ENCODE results near the gene RAP1GAP2. TPM values are rescaled to one million over a fixed set of nuclear protein-coding genes. Genes with fewer than 3 reads are reported as not detected.

RAP1GAP2 gene
- polyA plus RNA-seq, 1 of the 3 experiments (the other 2 are of a cell fraction), result 22.0 TPM

DNA sequence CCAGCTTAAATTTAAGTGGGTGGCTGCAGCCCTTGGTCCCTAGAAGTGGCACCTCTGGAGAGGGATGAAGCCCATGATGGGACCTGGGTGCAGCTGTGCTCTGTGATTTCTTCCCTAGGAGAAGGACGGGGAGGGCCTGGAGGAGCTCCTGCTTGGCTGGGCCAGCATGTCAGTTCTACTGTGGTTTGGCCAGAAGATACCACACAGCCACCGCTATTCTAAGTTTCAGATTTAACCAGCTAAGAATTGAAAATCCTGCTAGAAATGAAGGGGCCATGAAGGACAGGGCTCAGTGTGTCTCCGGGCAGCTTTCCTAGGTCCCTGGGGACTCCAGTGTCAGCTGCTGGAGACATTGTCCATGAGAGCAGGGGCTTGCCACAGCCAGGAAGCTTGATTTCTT is 9.7 kb downstream of the RAP1GAP2 start:
- Histone ChIP-seq H3K79me2 (ENCODE audit: insufficient read depth) (no peaks in the 10 kb centered on the region), H3K4me1 (ENCODE audit: control insufficient read depth in 1 of 2, insufficient read depth in 2 of 2, low read depth in 1 of 2, low read length in 1 of 2) (no peaks in the 10 kb centered on the region), H3K27ac (ENCODE audit: low read depth in 2 of 2, low read length in 1 of 2) (no peak overlapping the region), H3K9me3 (no peaks in the 10 kb centered on the region), H3K9me2 (no peaks in the 10 kb centered on the region), H4K20me1 (ENCODE audit: insufficient read depth) (no peaks in the 10 kb centered on the region), H3K4me3 (ENCODE audit: low read depth in 2 of 2, low read length in 1 of 2) (no peak overlapping the region), H2AFZ (ENCODE audit: low read depth) (no peak overlapping the region), H3K9ac (no peak overlapping the region), H3K36me3 (replicated peaks in 1 of 2; ENCODE audit: control insufficient read depth in 1 of 2, insufficient read depth in 2 of 2, low read length in 1 of 2) (no peaks in the 10 kb centered on the region), H3K4me2 (no peak overlapping the region), H3K27me3 (ENCODE audit: insufficient read depth) (no peaks in the 10 kb centered on the region; the same call in 1 of the 2 replicates), H3F3A (replicated peaks; ENCODE audit: insufficient read depth) (no peaks in the 10 kb centered on the region)
- ChIA-PET POLR2A (interaction anchor here (1.0 kb wide), 1 partner anchor 10 kb away, joined by 3 read pairs; no protein-coding TSS in a partner anchor), CTCF (interaction anchor here (0.7 to 1.5 kb wide), 3 partner anchors 20 to 41 kb away, joined by 3 to 6 read pairs (median 3); no protein-coding TSS in a partner anchor)
- WGBS (ENCODE audit: low lambda C conversion rate), result 84% methylated on average over 3 of the region's 3 CpGs
- DNase-seq, result no peak
- no peak for TF ChIP-seq RXRA (IDR thresholded peaks at IDR 0.05; ENCODE audit: borderline replicate concordance, low read depth)
- TF ChIP-seq EP300 (IDR thresholded peaks at IDR 0.05; ENCODE audit: borderline replicate concordance in 1 of 2, low read depth in 1 of 2, low read length in 1 of 2), result no peak
- TF ChIP-seq EZH2phosphoT487 (IDR thresholded peaks at IDR 0.05; ENCODE audit: borderline replicate concordance, low read depth), result no peak
- TF ChIP-seq RFX5 (IDR thresholded peaks at IDR 0.05; ENCODE audit: low read length), result no peak
- TF ChIP-seq FOXJ3 (CRISPR knock-in tag; IDR thresholded peaks at IDR 0.05), result no peak
- TF ChIP-seq NFIC (IDR thresholded peaks at IDR 0.05; ENCODE audit: borderline replicate concordance), result no peak
- TF ChIP-seq, protein P1, sequence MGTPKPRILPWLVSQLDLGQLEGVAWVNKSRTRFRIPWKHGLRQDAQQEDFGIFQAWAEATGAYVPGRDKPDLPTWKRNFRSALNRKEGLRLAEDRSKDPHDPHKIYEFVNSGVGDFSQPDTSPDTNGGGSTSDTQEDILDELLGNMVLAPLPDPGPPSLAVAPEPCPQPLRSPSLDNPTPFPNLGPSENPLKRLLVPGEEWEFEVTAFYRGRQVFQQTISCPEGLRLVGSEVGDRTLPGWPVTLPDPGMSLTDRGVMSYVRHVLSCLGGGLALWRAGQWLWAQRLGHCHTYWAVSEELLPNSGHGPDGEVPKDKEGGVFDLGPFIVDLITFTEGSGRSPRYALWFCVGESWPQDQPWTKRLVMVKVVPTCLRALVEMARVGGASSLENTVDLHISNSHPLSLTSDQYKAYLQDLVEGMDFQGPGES (IDR thresholded peaks at IDR 0.05; ENCODE audit: low read depth, low read length), result no peak
- TF ChIP-seq RAD21 (IDR thresholded peaks at IDR 0.05; ENCODE audit: low read length), result no peak
- no peak for TF ChIP-seq TAF1 (IDR thresholded peaks at IDR 0.05; ENCODE audit: borderline replicate concordance, low read depth, low read length)
- no peak for TF ChIP-seq RCOR1 (IDR thresholded peaks at IDR 0.05; ENCODE audit: low read length)
- TF ChIP-seq FOSL2 (IDR thresholded peaks at IDR 0.05; ENCODE audit: borderline replicate concordance, low read depth), result no peak
- TF ChIP-seq FOXM1 (IDR thresholded peaks at IDR 0.05; ENCODE audit: low read depth), result no peak
- TF ChIP-seq POLR2AphosphoS5 (IDR thresholded peaks at IDR 0.05; ENCODE audit: low read depth, low read length), result no peak
- TF ChIP-seq YY1 (IDR thresholded peaks at IDR 0.05; ENCODE audit: low read depth), result no peak

DNA sequence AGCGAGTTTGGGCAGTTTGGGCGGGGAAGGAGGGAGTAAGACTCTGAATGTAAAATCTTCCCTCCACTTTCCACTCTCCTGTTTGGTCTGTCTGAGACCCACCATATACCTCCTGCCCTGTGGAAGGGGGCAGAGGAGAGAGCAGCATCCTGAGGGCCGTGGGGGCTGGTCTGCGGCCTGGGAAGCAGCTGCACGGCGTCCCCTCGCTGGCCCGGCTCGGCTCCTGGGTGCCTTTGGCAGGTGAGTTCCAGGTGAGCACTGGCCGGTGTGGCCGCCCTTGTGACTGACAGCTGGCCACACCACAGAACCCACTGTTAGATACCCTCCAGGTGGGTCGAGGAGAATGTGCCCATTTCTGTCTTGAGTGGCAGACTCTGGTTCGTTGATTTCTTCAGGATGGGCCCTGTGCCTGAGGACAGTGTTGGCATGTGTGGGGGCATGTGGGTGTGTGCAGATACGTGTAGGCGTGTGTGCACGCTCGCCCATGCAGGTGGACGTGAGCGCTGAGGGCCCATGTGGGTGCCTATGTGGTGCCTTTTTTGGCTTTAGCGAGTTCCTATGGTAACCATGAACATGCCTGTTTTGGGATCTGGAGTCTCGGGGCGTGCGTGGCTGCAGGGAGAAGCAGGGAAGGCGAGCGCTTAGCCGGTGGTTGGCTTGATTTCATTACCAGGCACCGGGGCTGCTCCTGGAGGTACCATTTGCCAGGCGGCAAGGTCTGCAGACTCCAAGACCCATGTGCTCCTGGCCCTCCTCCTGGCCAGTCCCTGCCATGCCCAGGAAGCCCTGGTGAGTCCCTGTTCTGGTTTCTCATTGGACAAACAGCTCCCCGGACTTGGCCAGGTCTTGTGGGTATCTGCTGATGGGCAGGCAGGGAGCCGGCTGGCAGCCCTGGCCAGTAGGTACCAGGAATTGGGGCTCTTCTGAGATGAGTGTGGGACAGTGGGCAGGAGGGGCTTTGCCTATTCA is 12.4 kb downstream of the RAP1GAP2 start:
- Histone ChIP-seq H3K27ac (ENCODE audit: low read depth in 2 of 2, low read length in 1 of 2) (no peak overlapping the region), H3F3A (replicated peaks; ENCODE audit: insufficient read depth) (peaks cover 15% of the 10 kb centered on the region), H3K79me2 (ENCODE audit: insufficient read depth) (no peaks in the 10 kb centered on the region), H2AFZ (ENCODE audit: low read depth) (no peak overlapping the region), H3K9me3 (no peaks in the 10 kb centered on the region), H3K4me3 (ENCODE audit: low read depth in 2 of 2, low read length in 1 of 2) (no peak overlapping the region), H3K27me3 (ENCODE audit: insufficient read depth) (no peaks in the 10 kb centered on the region), H3K36me3 (replicated peaks in 1 of 2; ENCODE audit: control insufficient read depth in 1 of 2, insufficient read depth in 2 of 2, low read length in 1 of 2) (no peaks in the 10 kb centered on the region), H3K4me2 (no peak overlapping the region), H3K4me1 (ENCODE audit: control insufficient read depth in 1 of 2, insufficient read depth in 2 of 2, low read depth in 1 of 2, low read length in 1 of 2) (peaks cover 0 to 5% of the 10 kb centered on the region in 2 experiments; a peak in 1 of 4 replicates), H3K9me2 (no peaks in the 10 kb centered on the region), H4K20me1 (ENCODE audit: insufficient read depth) (no peaks in the 10 kb centered on the region), H3K9ac (no peak overlapping the region)
- no peak for DNase-seq
- CTCF ChIA-PET, result interaction anchor here (1.3 to 1.8 kb wide), 2 partner anchors 19 to 40 kb away, joined by 5 read pairs; no protein-coding TSS in a partner anchor
- POLR2A ChIA-PET, result no interaction called here
- WGBS (ENCODE audit: low lambda C conversion rate), result 85% methylated on average over 21 of the region's 30 CpGs
- no peak for TF ChIP-seq SMC3 (IDR thresholded peaks at IDR 0.05; ENCODE audit: low read depth, low read length)
- no peak for TF ChIP-seq TAF1 (IDR thresholded peaks at IDR 0.05; ENCODE audit: borderline replicate concordance, low read depth, low read length)
- no peak for TF ChIP-seq TCF12 (IDR thresholded peaks at IDR 0.05)
- TF ChIP-seq, protein P2, sequence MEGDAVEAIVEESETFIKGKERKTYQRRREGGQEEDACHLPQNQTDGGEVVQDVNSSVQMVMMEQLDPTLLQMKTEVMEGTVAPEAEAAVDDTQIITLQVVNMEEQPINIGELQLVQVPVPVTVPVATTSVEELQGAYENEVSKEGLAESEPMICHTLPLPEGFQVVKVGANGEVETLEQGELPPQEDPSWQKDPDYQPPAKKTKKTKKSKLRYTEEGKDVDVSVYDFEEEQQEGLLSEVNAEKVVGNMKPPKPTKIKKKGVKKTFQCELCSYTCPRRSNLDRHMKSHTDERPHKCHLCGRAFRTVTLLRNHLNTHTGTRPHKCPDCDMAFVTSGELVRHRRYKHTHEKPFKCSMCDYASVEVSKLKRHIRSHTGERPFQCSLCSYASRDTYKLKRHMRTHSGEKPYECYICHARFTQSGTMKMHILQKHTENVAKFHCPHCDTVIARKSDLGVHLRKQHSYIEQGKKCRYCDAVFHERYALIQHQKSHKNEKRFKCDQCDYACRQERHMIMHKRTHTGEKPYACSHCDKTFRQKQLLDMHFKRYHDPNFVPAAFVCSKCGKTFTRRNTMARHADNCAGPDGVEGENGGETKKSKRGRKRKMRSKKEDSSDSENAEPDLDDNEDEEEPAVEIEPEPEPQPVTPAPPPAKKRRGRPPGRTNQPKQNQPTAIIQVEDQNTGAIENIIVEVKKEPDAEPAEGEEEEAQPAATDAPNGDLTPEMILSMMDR (IDR thresholded peaks at IDR 0.05), result no peak
- no peak for TF ChIP-seq POLR2AphosphoS5 (IDR thresholded peaks at IDR 0.05; ENCODE audit: low read depth, low read length)
- TF ChIP-seq, protein P3, sequence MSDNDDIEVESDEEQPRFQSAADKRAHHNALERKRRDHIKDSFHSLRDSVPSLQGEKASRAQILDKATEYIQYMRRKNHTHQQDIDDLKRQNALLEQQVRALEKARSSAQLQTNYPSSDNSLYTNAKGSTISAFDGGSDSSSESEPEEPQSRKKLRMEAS (IDR thresholded peaks at IDR 0.05; ENCODE audit: low read depth), result no peak
- no peak for TF ChIP-seq RFX5 (IDR thresholded peaks at IDR 0.05; ENCODE audit: low read length)
- no peak for TF ChIP-seq MEF2A (IDR thresholded peaks at IDR 0.05; ENCODE audit: borderline replicate concordance, low read depth)
- TF ChIP-seq NFIC (IDR thresholded peaks at IDR 0.05; ENCODE audit: borderline replicate concordance), result no peak
- TF ChIP-seq RXRA (IDR thresholded peaks at IDR 0.05; ENCODE audit: borderline replicate concordance, low read depth), result no peak
- TF ChIP-seq PBX3 (IDR thresholded peaks at IDR 0.05), result no peak

All from SK-N-SH (cell line).